ENCODE results near the gene CHD6.

CHD6 gene

GRCh38 chr20:41505184-41505583, 113.0 kb downstream of the CHD6 start:
- DNase-seq (ENCODE audit: low spot score) = no peak
- Histone ChIP-seq H3K27ac (no peak overlapping the region), H3K4me3 (no peak overlapping the region)
- no peak for TF ChIP-seq CTCF (IDR thresholded peaks at IDR 0.05)

GRCh38 chr20:41501376-41501775, 116.8 kb downstream of the CHD6 start:
- no peak overlapping the region for H3K27ac ChIP-seq
- H3K4me3 ChIP-seq = no peak overlapping the region
- DNase-seq (ENCODE audit: low spot score) = no peak
- TF ChIP-seq CTCF (IDR thresholded peaks at IDR 0.05) = no peak

GRCh38 chr20:41499961-41500725, 118.0 kb downstream of the CHD6 start:
- H3K27ac ChIP-seq = no peak overlapping the region
- TF ChIP-seq CTCF (IDR thresholded peaks at IDR 0.05) = no peak
- no peak overlapping the region for H3K4me3 ChIP-seq
- DNase-seq (ENCODE audit: low spot score) = no peak

- no peak for TF ChIP-seq CTCF (IDR thresholded peaks at IDR 0.05)
- H3K27ac ChIP-seq = no peak overlapping the region
- no peak overlapping the region for H3K4me3 ChIP-seq
- DNase-seq (ENCODE audit: low spot score) = no peak
Observed at GRCh38 chr20:41499064-41499463, 119.1 kb downstream of the CHD6 start.

GRCh38 chr20:41497186-41497895, 120.8 kb downstream of the CHD6 start:
- no peak for TF ChIP-seq CTCF (IDR thresholded peaks at IDR 0.05)
- no peak for DNase-seq (ENCODE audit: low spot score)
- H3K27ac ChIP-seq = no peak overlapping the region
- H3K4me3 ChIP-seq = no peak overlapping the region

GRCh38 chr20:41494451-41494850, 123.7 kb downstream of the CHD6 start:
- no peak for TF ChIP-seq CTCF (IDR thresholded peaks at IDR 0.05)
- Histone ChIP-seq H3K27ac (no peak overlapping the region), H3K4me3 (no peak overlapping the region)
- no peak for DNase-seq (ENCODE audit: low spot score)

GRCh38 chr20:41483553-41483930, 134.6 kb downstream of the CHD6 start:
- no peak for DNase-seq (ENCODE audit: low spot score)
- H3K4me3 ChIP-seq = no peak overlapping the region
- no peak for TF ChIP-seq CTCF (IDR thresholded peaks at IDR 0.05)
- H3K27ac ChIP-seq = no peak overlapping the region
